ENCODE results near the gene RAD18. TPM values are rescaled to one million over a fixed set of nuclear protein-coding genes. Genes with fewer than 3 reads are reported as not detected.

The RAD18 gene
- total and polyA plus RNA-seq, 9 of the 15 experiments (the other 6 are each of a cell fraction or from before 2014, with no cell fraction given): 19.2 to 49.4 (median 34.4) TPM

- peak; percentile 83 for TF ChIP-seq ATF3 (IDR thresholded peaks at IDR 0.05)
- TF ChIP-seq ATF3 (CRISPR knock-in tag; conservative IDR thresholded peaks at IDR 0.05): peak; percentile 81; the same call in 1 of the 2 replicates
- no peak for TF ChIP-seq SIRT6 (IDR thresholded peaks at IDR 0.05; ENCODE audit: low read depth, low read length)
- TF ChIP-seq, protein P1, sequence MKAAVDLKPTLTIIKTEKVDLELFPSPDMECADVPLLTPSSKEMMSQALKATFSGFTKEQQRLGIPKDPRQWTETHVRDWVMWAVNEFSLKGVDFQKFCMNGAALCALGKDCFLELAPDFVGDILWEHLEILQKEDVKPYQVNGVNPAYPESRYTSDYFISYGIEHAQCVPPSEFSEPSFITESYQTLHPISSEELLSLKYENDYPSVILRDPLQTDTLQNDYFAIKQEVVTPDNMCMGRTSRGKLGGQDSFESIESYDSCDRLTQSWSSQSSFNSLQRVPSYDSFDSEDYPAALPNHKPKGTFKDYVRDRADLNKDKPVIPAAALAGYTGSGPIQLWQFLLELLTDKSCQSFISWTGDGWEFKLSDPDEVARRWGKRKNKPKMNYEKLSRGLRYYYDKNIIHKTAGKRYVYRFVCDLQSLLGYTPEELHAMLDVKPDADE (conservative IDR thresholded peaks at IDR 0.05; ENCODE audit: control insufficient read depth, low read depth, low read length): peak; percentile 95
- 0 out of 2 replicates have a peak, but pooled peaks have one; percentile 28 for TF ChIP-seq ZNF197 (CRISPR knock-in tag; IDR thresholded peaks at IDR 0.05; ENCODE audit: low read depth)
- TF ChIP-seq HMG20B (CRISPR knock-in tag; IDR thresholded peaks at IDR 0.05): no peak
- TF ChIP-seq ZNF445 (CRISPR knock-in tag; IDR thresholded peaks at IDR 0.05; ENCODE audit: low read depth): no peak
- TF ChIP-seq L3MBTL2 (IDR thresholded peaks at IDR 0.05): peak; percentile 89
- no peak for TF ChIP-seq PHB (CRISPR knock-in tag; IDR thresholded peaks at IDR 0.05)
- no peak for TF ChIP-seq ARHGAP35 (IDR thresholded peaks at IDR 0.05; ENCODE audit: partially characterized antibody)
- TF ChIP-seq TCF3 (CRISPR knock-in tag; IDR thresholded peaks at IDR 0.05): no peak
- TF ChIP-seq, protein P2, sequence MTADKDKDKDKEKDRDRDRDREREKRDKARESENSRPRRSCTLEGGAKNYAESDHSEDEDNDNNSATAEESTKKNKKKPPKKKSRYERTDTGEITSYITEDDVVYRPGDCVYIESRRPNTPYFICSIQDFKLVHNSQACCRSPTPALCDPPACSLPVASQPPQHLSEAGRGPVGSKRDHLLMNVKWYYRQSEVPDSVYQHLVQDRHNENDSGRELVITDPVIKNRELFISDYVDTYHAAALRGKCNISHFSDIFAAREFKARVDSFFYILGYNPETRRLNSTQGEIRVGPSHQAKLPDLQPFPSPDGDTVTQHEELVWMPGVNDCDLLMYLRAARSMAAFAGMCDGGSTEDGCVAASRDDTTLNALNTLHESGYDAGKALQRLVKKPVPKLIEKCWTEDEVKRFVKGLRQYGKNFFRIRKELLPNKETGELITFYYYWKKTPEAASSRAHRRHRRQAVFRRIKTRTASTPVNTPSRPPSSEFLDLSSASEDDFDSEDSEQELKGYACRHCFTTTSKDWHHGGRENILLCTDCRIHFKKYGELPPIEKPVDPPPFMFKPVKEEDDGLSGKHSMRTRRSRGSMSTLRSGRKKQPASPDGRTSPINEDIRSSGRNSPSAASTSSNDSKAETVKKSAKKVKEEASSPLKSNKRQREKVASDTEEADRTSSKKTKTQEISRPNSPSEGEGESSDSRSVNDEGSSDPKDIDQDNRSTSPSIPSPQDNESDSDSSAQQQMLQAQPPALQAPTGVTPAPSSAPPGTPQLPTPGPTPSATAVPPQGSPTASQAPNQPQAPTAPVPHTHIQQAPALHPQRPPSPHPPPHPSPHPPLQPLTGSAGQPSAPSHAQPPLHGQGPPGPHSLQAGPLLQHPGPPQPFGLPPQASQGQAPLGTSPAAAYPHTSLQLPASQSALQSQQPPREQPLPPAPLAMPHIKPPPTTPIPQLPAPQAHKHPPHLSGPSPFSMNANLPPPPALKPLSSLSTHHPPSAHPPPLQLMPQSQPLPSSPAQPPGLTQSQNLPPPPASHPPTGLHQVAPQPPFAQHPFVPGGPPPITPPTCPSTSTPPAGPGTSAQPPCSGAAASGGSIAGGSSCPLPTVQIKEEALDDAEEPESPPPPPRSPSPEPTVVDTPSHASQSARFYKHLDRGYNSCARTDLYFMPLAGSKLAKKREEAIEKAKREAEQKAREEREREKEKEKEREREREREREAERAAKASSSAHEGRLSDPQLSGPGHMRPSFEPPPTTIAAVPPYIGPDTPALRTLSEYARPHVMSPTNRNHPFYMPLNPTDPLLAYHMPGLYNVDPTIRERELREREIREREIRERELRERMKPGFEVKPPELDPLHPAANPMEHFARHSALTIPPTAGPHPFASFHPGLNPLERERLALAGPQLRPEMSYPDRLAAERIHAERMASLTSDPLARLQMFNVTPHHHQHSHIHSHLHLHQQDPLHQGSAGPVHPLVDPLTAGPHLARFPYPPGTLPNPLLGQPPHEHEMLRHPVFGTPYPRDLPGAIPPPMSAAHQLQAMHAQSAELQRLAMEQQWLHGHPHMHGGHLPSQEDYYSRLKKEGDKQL (CRISPR knock-in tag; IDR thresholded peaks at IDR 0.05; ENCODE audit: borderline replicate concordance): no peak
- no peak for TF ChIP-seq TSHZ1 (CRISPR knock-in tag; IDR thresholded peaks at IDR 0.05)
- peak; percentile 98 for TF ChIP-seq SAP30 (IDR thresholded peaks at IDR 0.05; ENCODE audit: borderline replicate concordance, insufficient read depth, low read depth, low read length, poor library complexity, severe bottlenecking)
- TF ChIP-seq NCOA2 (IDR thresholded peaks at IDR 0.05; ENCODE audit: partially characterized antibody in 2 of 2): no peak
- TF ChIP-seq ZNF311 (CRISPR knock-in tag; IDR thresholded peaks at IDR 0.05): no peak
Observed at GRCh38 chr3:8963137-8963853, at the start of gene RAD18 (continued).
